HCT116 (cell line): ENCODE measurements around the gene CHSY3. TPM values are rescaled to one million over a fixed set of nuclear protein-coding genes. Genes with fewer than 3 reads are reported as not detected.

Experiments used
- ATAC-seq: fragments of 200-7000 bp; cut with Tn5 transposase; 2 replicates; pipeline ENCODE4 v1.9.1; 2020; ENCODE audit warnings: mild to moderate bottlenecking, moderate library complexity
- BruUV-seq: library from RNA; stranded (reverse); fragments of 400-500 nt; replicated peaks from 2 replicates; lab custom pipeline; 2021; lab: Mats Ljungman, UMichigan
- CTCF ChIA-PET: fragments of 300-600 bp; sonication (Branson Sonifier 250); formaldehyde crosslinking; loops from one replicate; lab custom pipeline; 2021; ENCODE audit warnings: antibody characterized with exemption; lab: Charles Lee
- POLR2A ChIA-PET: fragments of 300-600, 350-600 bp; sonication (Branson Sonifier 250); formaldehyde crosslinking; loops from one replicate; lab custom pipeline; 2021; ENCODE audit warnings: antibody characterized with exemption; lab: Charles Lee
- RAD21 ChIA-PET, 2 experiments: fragments of 300-600 bp; sonication (Branson Sonifier 250); formaldehyde crosslinking; loops; one replicate each; lab custom pipeline; 2023; ENCODE audit warnings: low total read pairs in 2 of 2; ENCODE audit not compliant: uncharacterized antibody in 2 of 2, unreplicated experiment in 2 of 2, low non-redundant PET in 1 of 2; lab: Charles Lee
- DNase-seq: peaks from one replicate; pipeline ENCODE4 v3.0.0-alpha.2; 2010; ENCODE audit warnings: low read depth, low spot score
- H2AFZ ChIP-seq: fragments of 200-600 bp; shearing (Covaris generic), sonication (generic); 2 replicates; pipeline ENCODE4 v1.6.1; 2017; ENCODE audit warnings: low read depth, mixed run types, mixed read lengths, antibody characterized with exemption, low read length; ENCODE audit not compliant: poor library complexity, severe bottlenecking
- H3K27ac ChIP-seq: 2 replicates; pipeline ENCODE4 v1.5.1; 2012; ENCODE audit warnings: low read depth, low read length
- H3K27me3 ChIP-seq: fragments of 200-600 bp; sonication (generic); 2 replicates; pipeline ENCODE4 v1.6.1; 2016; ENCODE audit warnings: mixed run types, low read length, mixed read lengths; ENCODE audit not compliant: insufficient read depth
- H3K36me3 ChIP-seq, 2 experiments: fragments of 200-500 bp in 1 of 2; fragments of 200-600 bp in 1 of 2; sonication (Bioruptor generic) in 1 of 2; sonication (generic) in 1 of 2; 2 replicates each; pipeline versions ENCODE4 v1.5.1 to v1.6.1; 2014 to 2016; ENCODE audit warnings: low read length in 2 of 2, inconsistent platforms in 1 of 2, mixed read lengths in 1 of 2, mixed run types in 1 of 2; ENCODE audit not compliant: insufficient read depth in 2 of 2, control insufficient read depth in 1 of 2
- H3K4me1 ChIP-seq, 2 experiments: fragments of 200-600 bp in 1 of 2; sonication (generic) in 1 of 2; 2 replicates each; pipeline versions ENCODE4 v1.5.1 to v1.6.1; 2012 to 2017; ENCODE audit warnings: low read length in 2 of 2, inconsistent platforms in 1 of 2, mild to moderate bottlenecking in 1 of 2, mixed read lengths in 1 of 2, mixed run types in 1 of 2, moderate library complexity in 1 of 2; ENCODE audit not compliant: insufficient read depth in 2 of 2, control insufficient read depth in 1 of 2
- H3K4me2 ChIP-seq: fragments of 200-600 bp; sonication (generic); 2 replicates; pipeline ENCODE4 v1.6.1; 2017; ENCODE audit warnings: mixed run types, low read length, mixed read lengths
- H3K4me3 ChIP-seq, 2 experiments: fragments of 200-600 bp in 1 of 2; sonication (generic) in 1 of 2; replicated peaks in 1 of 2; 2 replicates each; pipeline ENCODE4 v1.5.1; 2011 to 2016; ENCODE audit warnings: low read length in 2 of 2, control low read depth in 1 of 2, low read depth in 1 of 2, mild to moderate bottlenecking in 1 of 2, mixed read lengths in 1 of 2, mixed run types in 1 of 2
- H3K79me2 ChIP-seq: fragments of 200-600 bp; sonication (generic); 2 replicates; pipeline ENCODE4 v1.6.1; 2017; ENCODE audit warnings: mild to moderate bottlenecking, mixed run types, low read length, moderate library complexity, mixed read lengths; ENCODE audit not compliant: insufficient read depth
- H3K9ac ChIP-seq: fragments of 200-600 bp; sonication (generic); 2 replicates; pipeline ENCODE4 v1.6.1; 2016; ENCODE audit warnings: low read length, mixed read lengths
- H3K9me2 ChIP-seq: fragments of 200-600 bp; sonication (generic), shearing (Covaris generic); 2 replicates; pipeline ENCODE4 v1.6.1; 2017; ENCODE audit warnings: mixed run types, mild to moderate bottlenecking, moderate library complexity; ENCODE audit not compliant: insufficient read depth
- H3K9me3 ChIP-seq, 2 experiments: fragments of 200-500 bp in 1 of 2; fragments of 200-600 bp in 1 of 2; sonication (Bioruptor generic) in 1 of 2; sonication (generic) in 1 of 2; 2 replicates each; pipeline ENCODE4 v1.6.1; 2014 to 2017; ENCODE audit warnings: low read length in 2 of 2, mixed read lengths in 2 of 2, inconsistent platforms in 1 of 2, low read depth in 1 of 2, mild to moderate bottlenecking in 1 of 2, mixed run types in 1 of 2, moderate library complexity in 1 of 2; ENCODE audit not compliant: control insufficient read depth in 1 of 2, insufficient read depth in 1 of 2
- H4K20me1 ChIP-seq: fragments of 200-600 bp; sonication (generic), shearing (Covaris generic); 2 replicates; pipeline ENCODE4 v1.6.1; 2017; ENCODE audit warnings: mixed run types, mild to moderate bottlenecking, moderate library complexity; ENCODE audit not compliant: insufficient read depth
- ATF3 ChIP-seq: IDR thresholded peaks from 2 replicates; pipeline ENCODE4 v1.6.1; 2012
- CEBPB ChIP-seq: IDR thresholded peaks from 2 replicates; pipeline ENCODE4 v1.6.1; 2012; ENCODE audit warnings: low read depth
- EZH2 ChIP-seq: fragments of 200-600 bp; sonication (generic); IDR thresholded peaks from 2 replicates; pipeline ENCODE4 v1.6.1; 2017; ENCODE audit warnings: antibody characterized with exemption, mixed run types
- EZH2phosphoT487 ChIP-seq: fragments of 200-600 bp; IDR thresholded peaks from 2 replicates; pipeline ENCODE4 v1.6.1; 2018; ENCODE audit warnings: antibody characterized with exemption, borderline replicate concordance
- FOSL1 ChIP-seq: IDR thresholded peaks from 2 replicates; pipeline ENCODE4 v1.6.1; 2012; ENCODE audit warnings: low read depth
- JUND ChIP-seq: IDR thresholded peaks from 2 replicates; pipeline ENCODE4 v1.6.1; 2012
- RAD21 ChIP-seq: IDR thresholded peaks from 2 replicates; pipeline ENCODE4 v1.6.1; 2012; ENCODE audit warnings: low read depth, mild to moderate bottlenecking
- SIN3A ChIP-seq: IDR thresholded peaks from 2 replicates; pipeline ENCODE4 v1.6.1; 2012; ENCODE audit warnings: low read depth
- SP1 ChIP-seq: IDR thresholded peaks from 2 replicates; pipeline ENCODE4 v1.6.1; 2012; ENCODE audit warnings: low read depth
- SRF ChIP-seq: IDR thresholded peaks from 2 replicates; pipeline ENCODE4 v1.6.1; 2012; ENCODE audit warnings: low read depth
- TCF7L2 ChIP-seq: IDR thresholded peaks from 2 replicates; pipeline ENCODE4 v1.7.0; 2011; ENCODE audit warnings: borderline replicate concordance, inconsistent platforms; ENCODE audit not compliant: insufficient read depth, insufficient read length; ENCODE audit errors: extremely low read depth
- YY1 ChIP-seq: IDR thresholded peaks from 2 replicates; pipeline ENCODE4 v1.6.1; 2011; ENCODE audit warnings: low read length, low read depth, moderate library complexity, mild to moderate bottlenecking; ENCODE audit not compliant: insufficient replicate concordance; ENCODE audit errors: extremely low read depth
- ZBTB33 ChIP-seq: IDR thresholded peaks from 2 replicates; pipeline ENCODE4 v1.6.1; 2011; ENCODE audit warnings: mild to moderate bottlenecking, low read length, moderate library complexity; ENCODE audit not compliant: insufficient replicate concordance; ENCODE audit errors: extremely low read depth
- ZFX ChIP-seq: fragments of 450-650 bp; IDR thresholded peaks from 2 replicates; pipeline ENCODE4 v1.6.1; 2017
- ZNF274 ChIP-seq: fragments of 200-500 bp; sonication (Bioruptor generic); IDR thresholded peaks from 2 replicates; pipeline ENCODE4 v1.6.1; 2014; ENCODE audit warnings: mild to moderate bottlenecking, low read depth, low read length, inconsistent platforms
- intact Hi-C: fragments of 100-400 bp; cut with micrococcal nuclease; formaldehyde crosslinking; loops from 2 replicates; pipeline ENCODE4 v1.10.0; 2022
- total RNA-seq: library from RNA; stranded (reverse); gene quantifications from one replicate; pipeline ENCODE4 v1.2.1, GENCODE V29; 2021; ENCODE audit not compliant: unreplicated experiment
- TF ChIP-seq, protein P1 (sequence below), 3 experiments: fragments of 200-600 bp in 1 of 3; sonication (generic) in 1 of 3; IDR thresholded peaks in 2 of 3; conservative IDR thresholded peaks in 1 of 3; 2 replicates each; pipeline ENCODE4 v1.5.1; 2012 to 2017; ENCODE audit warnings: low read depth in 2 of 3, low read length in 2 of 3, antibody characterized with exemption in 1 of 3, borderline replicate concordance in 1 of 3, control low read depth in 1 of 3, mild to moderate bottlenecking in 1 of 3, mixed read lengths in 1 of 3, mixed run types in 1 of 3, moderate library complexity in 1 of 3; ENCODE audit not compliant: insufficient read depth in 1 of 3
- TF ChIP-seq, protein P2 (sequence below): IDR thresholded peaks from 2 replicates; pipeline ENCODE4 v1.6.1; 2012; ENCODE audit warnings: low read depth

Gene CHSY3
- total RNA-seq, 1 experiment from 2014 or later = 2.3 TPM

DNA sequence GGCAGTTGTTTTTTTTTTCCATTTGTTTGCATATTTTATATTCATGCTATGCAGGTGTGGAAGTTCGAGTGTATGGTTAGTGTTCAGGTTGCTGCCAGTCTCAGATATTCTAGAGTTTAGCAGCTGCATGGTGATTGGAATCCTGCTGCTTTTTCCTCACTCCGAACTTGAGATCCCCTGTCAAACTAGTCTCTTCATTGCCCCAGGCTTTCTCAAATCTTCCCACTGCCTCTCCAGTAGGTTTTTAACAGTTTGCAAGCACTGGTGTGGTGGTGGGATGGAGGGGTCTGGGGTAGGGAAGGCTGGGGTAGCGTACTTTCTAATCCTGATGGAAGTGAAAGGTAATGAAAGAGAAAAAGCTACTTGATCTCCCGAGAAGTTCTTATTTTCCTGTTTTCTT is 112.9 kb downstream of the CHSY3 start:
- no peaks in the 10 kb centered on the region for H3K4me1 ChIP-seq
- no peaks in the 10 kb centered on the region for H3K9me3 ChIP-seq
- no peak overlapping the region for H3K4me2 ChIP-seq
- no peaks in the 10 kb centered on the region for H3K36me3 ChIP-seq
- TF ChIP-seq FOSL1 = no peak
- no peak for TF ChIP-seq CEBPB
- TF ChIP-seq ATF3 = no peak
- TF ChIP-seq ZNF274 = no peak
- TF ChIP-seq JUND = no peak
- TF ChIP-seq, protein P1, sequence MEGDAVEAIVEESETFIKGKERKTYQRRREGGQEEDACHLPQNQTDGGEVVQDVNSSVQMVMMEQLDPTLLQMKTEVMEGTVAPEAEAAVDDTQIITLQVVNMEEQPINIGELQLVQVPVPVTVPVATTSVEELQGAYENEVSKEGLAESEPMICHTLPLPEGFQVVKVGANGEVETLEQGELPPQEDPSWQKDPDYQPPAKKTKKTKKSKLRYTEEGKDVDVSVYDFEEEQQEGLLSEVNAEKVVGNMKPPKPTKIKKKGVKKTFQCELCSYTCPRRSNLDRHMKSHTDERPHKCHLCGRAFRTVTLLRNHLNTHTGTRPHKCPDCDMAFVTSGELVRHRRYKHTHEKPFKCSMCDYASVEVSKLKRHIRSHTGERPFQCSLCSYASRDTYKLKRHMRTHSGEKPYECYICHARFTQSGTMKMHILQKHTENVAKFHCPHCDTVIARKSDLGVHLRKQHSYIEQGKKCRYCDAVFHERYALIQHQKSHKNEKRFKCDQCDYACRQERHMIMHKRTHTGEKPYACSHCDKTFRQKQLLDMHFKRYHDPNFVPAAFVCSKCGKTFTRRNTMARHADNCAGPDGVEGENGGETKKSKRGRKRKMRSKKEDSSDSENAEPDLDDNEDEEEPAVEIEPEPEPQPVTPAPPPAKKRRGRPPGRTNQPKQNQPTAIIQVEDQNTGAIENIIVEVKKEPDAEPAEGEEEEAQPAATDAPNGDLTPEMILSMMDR (IDR thresholded peaks at IDR 0.05 in 2 of 3, conservative IDR thresholded peaks at IDR 0.05 in 1 of 3; ENCODE audit: borderline replicate concordance in 1 of 3, insufficient read depth in 1 of 3, low read depth in 2 of 3, low read length in 2 of 3) = no peak
- no peak for TF ChIP-seq EZH2
- TF ChIP-seq SRF = no peak
- TF ChIP-seq SP1 = no peak
- TF ChIP-seq TCF7L2 = no peak
- TF ChIP-seq, protein P2, sequence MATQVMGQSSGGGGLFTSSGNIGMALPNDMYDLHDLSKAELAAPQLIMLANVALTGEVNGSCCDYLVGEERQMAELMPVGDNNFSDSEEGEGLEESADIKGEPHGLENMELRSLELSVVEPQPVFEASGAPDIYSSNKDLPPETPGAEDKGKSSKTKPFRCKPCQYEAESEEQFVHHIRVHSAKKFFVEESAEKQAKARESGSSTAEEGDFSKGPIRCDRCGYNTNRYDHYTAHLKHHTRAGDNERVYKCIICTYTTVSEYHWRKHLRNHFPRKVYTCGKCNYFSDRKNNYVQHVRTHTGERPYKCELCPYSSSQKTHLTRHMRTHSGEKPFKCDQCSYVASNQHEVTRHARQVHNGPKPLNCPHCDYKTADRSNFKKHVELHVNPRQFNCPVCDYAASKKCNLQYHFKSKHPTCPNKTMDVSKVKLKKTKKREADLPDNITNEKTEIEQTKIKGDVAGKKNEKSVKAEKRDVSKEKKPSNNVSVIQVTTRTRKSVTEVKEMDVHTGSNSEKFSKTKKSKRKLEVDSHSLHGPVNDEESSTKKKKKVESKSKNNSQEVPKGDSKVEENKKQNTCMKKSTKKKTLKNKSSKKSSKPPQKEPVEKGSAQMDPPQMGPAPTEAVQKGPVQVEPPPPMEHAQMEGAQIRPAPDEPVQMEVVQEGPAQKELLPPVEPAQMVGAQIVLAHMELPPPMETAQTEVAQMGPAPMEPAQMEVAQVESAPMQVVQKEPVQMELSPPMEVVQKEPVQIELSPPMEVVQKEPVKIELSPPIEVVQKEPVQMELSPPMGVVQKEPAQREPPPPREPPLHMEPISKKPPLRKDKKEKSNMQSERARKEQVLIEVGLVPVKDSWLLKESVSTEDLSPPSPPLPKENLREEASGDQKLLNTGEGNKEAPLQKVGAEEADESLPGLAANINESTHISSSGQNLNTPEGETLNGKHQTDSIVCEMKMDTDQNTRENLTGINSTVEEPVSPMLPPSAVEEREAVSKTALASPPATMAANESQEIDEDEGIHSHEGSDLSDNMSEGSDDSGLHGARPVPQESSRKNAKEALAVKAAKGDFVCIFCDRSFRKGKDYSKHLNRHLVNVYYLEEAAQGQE = no peak
- no peak for TF ChIP-seq ZBTB33
- no peak for TF ChIP-seq ZFX
- TF ChIP-seq SIN3A = no peak
- TF ChIP-seq EZH2phosphoT487 = no peak
- no peak for TF ChIP-seq YY1
- no peak for TF ChIP-seq RAD21
- TF ChIP-seq, all 23 proteins: peak for 0
- H3K27me3 ChIP-seq = no peaks in the 10 kb centered on the region
- H3K79me2 ChIP-seq = no peaks in the 10 kb centered on the region
- BruUV-seq = no TSS peak
- ATAC-seq (no peak), DNase-seq (no peak)
- ChIA-PET POLR2A (no interaction called here), CTCF (no interaction called here), RAD21 (no interaction called here)
- H4K20me1 ChIP-seq = no peaks in the 10 kb centered on the region
- no peaks in the 10 kb centered on the region for H3K9me2 ChIP-seq
- H3K4me3 ChIP-seq = no peak overlapping the region
- H3K9ac ChIP-seq = no peak overlapping the region
- H3K27ac ChIP-seq = no peak overlapping the region
- intact Hi-C loops = no loop called here
- no peak overlapping the region for H2AFZ ChIP-seq
